D721Med (cell line): ENCODE data around the gene LPP.

Experiments used
- DNase-seq: peaks from one replicate; pipeline ENCODE4 v3.0.0; 2011; ENCODE audit warnings: low spot score; ENCODE audit not compliant: insufficient read length
- FAIRE-seq: peaks from 2 replicates; lab custom pipeline; 2011; peaks lifted over from hg19 to GRCh38; lab: Jason Lieb, UNC
- CTCF ChIP-seq: IDR thresholded peaks from 2 replicates; pipeline ENCODE4 v1.5.1; 2012; ENCODE audit warnings: mild to moderate bottlenecking, control low read depth; ENCODE audit not compliant: insufficient read depth; ENCODE audit errors: missing control alignments

The LPP gene

GRCh38 chr3:188378786-188379185 is 224.8 kb downstream of the LPP start:
- no peak for FAIRE-seq

GRCh38 chr3:188380252-188380651 is 226.3 kb downstream of the LPP start:
- FAIRE-seq (no peak), DNase-seq (no peak)
- no peak for TF ChIP-seq CTCF

More at GRCh38 chr3:188378786-188379185, 224.8 kb downstream of the LPP start:
- no peak for DNase-seq
- TF ChIP-seq CTCF, result no peak

GRCh38 chr3:188380722-188381121 is 226.8 kb downstream of the LPP start:
- TF ChIP-seq CTCF, result no peak
- DNase-seq (no peak), FAIRE-seq (no peak)

- no peak for DNase-seq
- no peak for FAIRE-seq
- no peak for TF ChIP-seq CTCF
Measured at GRCh38 chr3:188383748-188384147, 229.8 kb downstream of the LPP start.

GRCh38 chr3:188385295-188385694 is 231.3 kb downstream of the LPP start:
- no peak for TF ChIP-seq CTCF
- no peak for DNase-seq
- no peak for FAIRE-seq

GRCh38 chr3:188389711-188390342 is 235.9 kb downstream of the LPP start:
- FAIRE-seq (no peak), DNase-seq (no peak)
- TF ChIP-seq CTCF, result no peak

GRCh38 chr3:188390343-188390718 is 236.4 kb downstream of the LPP start:
- no peak for TF ChIP-seq CTCF
- DNase-seq (no peak), FAIRE-seq (no peak)
